ENCODE measurements around the gene CELF3. TPM values are rescaled to one million over a fixed set of nuclear protein-coding genes. Genes with fewer than 3 reads are reported as not detected.
A peak's percentile ranks its signal among the peaks of the same experiment; 100 is the strongest.

The CELF3 gene
- total and polyA plus RNA-seq, 2 of the 13 experiments (the other 11 are each of a cell fraction or from before 2014, with no cell fraction given), result not detected

DNA sequence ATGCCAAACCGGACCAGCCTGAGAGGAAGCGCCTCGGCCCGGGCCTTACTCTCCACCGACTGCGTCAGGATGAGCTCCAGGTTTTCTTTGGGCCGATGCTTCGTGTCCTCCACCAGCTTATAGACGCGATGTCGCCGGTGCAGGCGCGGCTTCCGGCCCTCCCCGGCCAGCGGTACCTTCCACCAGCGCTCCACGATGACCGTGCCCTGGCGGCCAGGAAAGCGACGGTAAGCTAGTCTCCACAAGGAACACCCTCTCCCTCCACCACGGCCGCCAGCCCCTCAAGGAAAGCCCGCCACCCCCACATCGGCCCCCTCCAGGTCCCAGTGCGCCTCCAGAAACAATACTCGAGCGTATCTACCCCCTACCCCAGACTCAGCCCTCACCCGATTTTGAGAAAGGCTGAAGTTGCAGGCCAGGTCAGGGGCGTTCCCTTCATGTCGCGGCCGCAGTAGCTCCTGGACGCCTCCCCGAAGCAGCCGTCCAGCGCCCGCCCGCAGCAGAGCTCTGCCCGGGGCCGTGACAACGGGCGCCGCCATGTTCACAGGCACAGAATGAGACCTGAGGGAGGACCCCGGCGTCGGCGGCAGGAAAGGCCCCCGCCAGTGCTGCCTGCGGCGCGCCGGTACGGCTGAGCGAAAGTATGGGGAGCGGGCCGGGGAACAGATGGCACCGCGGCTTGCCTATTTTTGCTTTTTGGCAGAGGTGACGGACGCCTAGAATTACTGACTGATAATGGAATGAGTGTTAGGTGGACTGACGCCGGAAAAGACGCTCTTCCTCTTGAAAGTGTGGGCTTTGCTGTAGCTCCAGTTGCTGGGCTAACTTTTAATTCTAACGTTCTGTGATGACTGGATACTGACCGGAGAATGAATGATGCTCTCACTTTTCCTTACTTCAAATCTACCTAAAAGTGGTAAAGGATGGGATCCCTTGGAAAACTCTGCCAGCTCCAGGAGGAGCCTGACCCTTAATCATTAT lies 46.6 kb upstream of the CELF3 start, which contains the start of gene MRPL9 (continued):
- TF ChIP-seq ATM (IDR thresholded peaks at IDR 0.05; ENCODE audit: borderline replicate concordance), result no peak
- peak; percentile 91 for TF ChIP-seq ZNF225 (CRISPR knock-in tag; IDR thresholded peaks at IDR 0.05)
- TF ChIP-seq, protein P1, sequence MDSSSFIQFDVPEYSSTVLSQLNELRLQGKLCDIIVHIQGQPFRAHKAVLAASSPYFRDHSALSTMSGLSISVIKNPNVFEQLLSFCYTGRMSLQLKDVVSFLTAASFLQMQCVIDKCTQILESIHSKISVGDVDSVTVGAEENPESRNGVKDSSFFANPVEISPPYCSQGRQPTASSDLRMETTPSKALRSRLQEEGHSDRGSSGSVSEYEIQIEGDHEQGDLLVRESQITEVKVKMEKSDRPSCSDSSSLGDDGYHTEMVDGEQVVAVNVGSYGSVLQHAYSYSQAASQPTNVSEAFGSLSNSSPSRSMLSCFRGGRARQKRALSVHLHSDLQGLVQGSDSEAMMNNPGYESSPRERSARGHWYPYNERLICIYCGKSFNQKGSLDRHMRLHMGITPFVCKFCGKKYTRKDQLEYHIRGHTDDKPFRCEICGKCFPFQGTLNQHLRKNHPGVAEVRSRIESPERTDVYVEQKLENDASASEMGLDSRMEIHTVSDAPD (CRISPR knock-in tag; IDR thresholded peaks at IDR 0.05), result peak; percentile 89; the same call in 1 of the 2 replicates
- TF ChIP-seq CBX1 (IDR thresholded peaks at IDR 0.05; ENCODE audit: low read depth), result no peak
- TF ChIP-seq NFYB (CRISPR knock-in tag; IDR thresholded peaks at IDR 0.05), result no peak
- peak; percentile 56 for TF ChIP-seq TP53 (CRISPR knock-in tag; conservative IDR thresholded peaks at IDR 0.05)
- TF ChIP-seq, protein P2, sequence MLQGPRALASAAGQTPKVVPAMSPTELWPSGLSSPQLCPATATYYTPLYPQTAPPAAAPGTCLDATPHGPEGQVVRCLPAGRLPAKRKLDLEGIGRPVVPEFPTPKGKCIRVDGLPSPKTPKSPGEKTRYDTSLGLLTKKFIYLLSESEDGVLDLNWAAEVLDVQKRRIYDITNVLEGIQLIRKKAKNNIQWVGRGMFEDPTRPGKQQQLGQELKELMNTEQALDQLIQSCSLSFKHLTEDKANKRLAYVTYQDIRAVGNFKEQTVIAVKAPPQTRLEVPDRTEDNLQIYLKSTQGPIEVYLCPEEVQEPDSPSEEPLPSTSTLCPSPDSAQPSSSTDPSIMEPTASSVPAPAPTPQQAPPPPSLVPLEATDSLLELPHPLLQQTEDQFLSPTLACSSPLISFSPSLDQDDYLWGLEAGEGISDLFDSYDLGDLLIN (CRISPR knock-in tag; IDR thresholded peaks at IDR 0.05; ENCODE audit: borderline replicate concordance), result peak; percentile 62; the same call in 1 of the 2 replicates
- no peak for TF ChIP-seq ZNF329 (CRISPR knock-in tag; IDR thresholded peaks at IDR 0.05; ENCODE audit: low read depth)
- no peak; the same call in 1 of the 2 replicates for TF ChIP-seq ZNF296 (CRISPR knock-in tag; conservative IDR thresholded peaks at IDR 0.05)
- peak; percentile 79 for TF ChIP-seq MED8 (CRISPR knock-in tag; IDR thresholded peaks at IDR 0.05; ENCODE audit: insufficient replicate concordance)
- TF ChIP-seq ZNF775 (CRISPR knock-in tag; IDR thresholded peaks at IDR 0.05; ENCODE audit: borderline replicate concordance), result no peak
- TF ChIP-seq TBX3 (IDR thresholded peaks at IDR 0.05; ENCODE audit: borderline replicate concordance), result no peak
- TF ChIP-seq, protein P3, sequence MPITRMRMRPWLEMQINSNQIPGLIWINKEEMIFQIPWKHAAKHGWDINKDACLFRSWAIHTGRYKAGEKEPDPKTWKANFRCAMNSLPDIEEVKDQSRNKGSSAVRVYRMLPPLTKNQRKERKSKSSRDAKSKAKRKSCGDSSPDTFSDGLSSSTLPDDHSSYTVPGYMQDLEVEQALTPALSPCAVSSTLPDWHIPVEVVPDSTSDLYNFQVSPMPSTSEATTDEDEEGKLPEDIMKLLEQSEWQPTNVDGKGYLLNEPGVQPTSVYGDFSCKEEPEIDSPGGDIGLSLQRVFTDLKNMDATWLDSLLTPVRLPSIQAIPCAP (CRISPR knock-in tag; IDR thresholded peaks at IDR 0.05; ENCODE audit: low read depth), result 0 out of 2 replicates have a peak, but pooled peaks have one; percentile 22
- TF ChIP-seq ZNF550 (CRISPR knock-in tag; IDR thresholded peaks at IDR 0.05; ENCODE audit: borderline replicate concordance), result no peak
- TF ChIP-seq, protein P4, sequence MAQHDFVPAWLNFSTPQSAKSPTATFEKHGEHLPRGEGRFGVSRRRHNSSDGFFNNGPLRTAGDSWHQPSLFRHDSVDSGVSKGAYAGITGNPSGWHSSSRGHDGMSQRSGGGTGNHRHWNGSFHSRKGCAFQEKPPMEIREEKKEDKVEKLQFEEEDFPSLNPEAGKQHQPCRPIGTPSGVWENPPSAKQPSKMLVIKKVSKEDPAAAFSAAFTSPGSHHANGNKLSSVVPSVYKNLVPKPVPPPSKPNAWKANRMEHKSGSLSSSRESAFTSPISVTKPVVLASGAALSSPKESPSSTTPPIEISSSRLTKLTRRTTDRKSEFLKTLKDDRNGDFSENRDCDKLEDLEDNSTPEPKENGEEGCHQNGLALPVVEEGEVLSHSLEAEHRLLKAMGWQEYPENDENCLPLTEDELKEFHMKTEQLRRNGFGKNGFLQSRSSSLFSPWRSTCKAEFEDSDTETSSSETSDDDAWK (CRISPR knock-in tag; IDR thresholded peaks at IDR 0.05), result no peak
- TF ChIP-seq, protein P5, sequence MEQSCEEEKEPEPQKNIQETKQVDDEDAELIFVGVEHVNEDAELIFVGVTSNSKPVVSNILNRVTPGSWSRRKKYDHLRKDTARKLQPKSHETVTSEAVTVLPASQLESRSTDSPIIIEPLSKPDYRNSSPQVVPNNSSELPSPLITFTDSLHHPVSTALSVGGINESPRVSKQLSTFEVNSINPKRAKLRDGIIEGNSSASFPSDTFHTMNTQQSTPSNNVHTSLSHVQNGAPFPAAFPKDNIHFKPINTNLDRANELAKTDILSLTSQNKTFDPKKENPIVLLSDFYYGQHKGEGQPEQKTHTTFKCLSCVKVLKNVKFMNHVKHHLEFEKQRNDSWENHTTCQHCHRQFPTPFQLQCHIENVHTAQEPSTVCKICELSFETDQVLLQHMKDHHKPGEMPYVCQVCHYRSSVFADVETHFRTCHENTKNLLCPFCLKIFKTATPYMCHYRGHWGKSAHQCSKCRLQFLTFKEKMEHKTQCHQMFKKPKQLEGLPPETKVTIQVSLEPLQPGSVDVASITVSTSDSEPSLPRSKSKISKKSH (CRISPR knock-in tag; IDR thresholded peaks at IDR 0.05; ENCODE audit: borderline replicate concordance), result no peak
- TF ChIP-seq SETDB1 (CRISPR knock-in tag; IDR thresholded peaks at IDR 0.05; ENCODE audit: borderline replicate concordance), result no peak
- TF ChIP-seq, protein P6, sequence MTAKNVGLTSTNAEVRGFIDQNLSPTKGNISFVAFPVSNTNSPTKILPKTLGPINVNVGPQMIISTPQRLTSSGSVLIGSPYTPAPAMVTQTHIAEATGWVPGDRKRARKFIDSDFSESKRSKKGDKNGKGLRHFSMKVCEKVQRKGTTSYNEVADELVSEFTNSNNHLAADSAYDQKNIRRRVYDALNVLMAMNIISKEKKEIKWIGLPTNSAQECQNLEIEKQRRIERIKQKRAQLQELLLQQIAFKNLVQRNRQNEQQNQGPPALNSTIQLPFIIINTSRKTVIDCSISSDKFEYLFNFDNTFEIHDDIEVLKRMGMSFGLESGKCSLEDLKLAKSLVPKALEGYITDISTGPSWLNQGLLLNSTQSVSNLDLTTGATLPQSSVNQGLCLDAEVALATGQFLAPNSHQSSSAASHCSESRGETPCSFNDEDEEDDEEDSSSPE (CRISPR knock-in tag; IDR thresholded peaks at IDR 0.05), result no peak
- TF ChIP-seq ZNF567 (CRISPR knock-in tag; IDR thresholded peaks at IDR 0.05; ENCODE audit: borderline replicate concordance), result 0 out of 2 replicates have a peak, but pooled peaks have one; percentile 8
- TF ChIP-seq ZNF83 (CRISPR knock-in tag; IDR thresholded peaks at IDR 0.05; ENCODE audit: borderline replicate concordance), result peak; percentile 62; the same call in 1 of the 2 replicates
